K562 (cell line): ENCODE data around the gene VWA7. TPM values are rescaled to one million over a fixed set of nuclear protein-coding genes. Genes with fewer than 3 reads are reported as not detected.

Source experiments
- CBX2 ChIP-seq: fragments of 200-600 bp; sonication (generic); IDR thresholded peaks from one replicate; pipeline ENCODE4 v1.6.1; 2012; ENCODE audit warnings: mild to moderate bottlenecking, low read length, inconsistent platforms; ENCODE audit not compliant: insufficient read depth, poor library complexity, severe bottlenecking
- CCNT2 ChIP-seq: IDR thresholded peaks from 2 replicates; pipeline ENCODE4 v1.6.1; 2011; ENCODE audit warnings: borderline replicate concordance, low read depth, mild to moderate bottlenecking, moderate library complexity, mixed read lengths, low read length; ENCODE audit not compliant: insufficient read length; ENCODE audit errors: extremely low read depth
- CREB3L1 ChIP-seq: fragments of 450-650 bp; IDR thresholded peaks from 2 replicates; pipeline ENCODE4 v1.6.1; 2014; ENCODE audit warnings: low read depth, mild to moderate bottlenecking, moderate library complexity, borderline replicate concordance
- CXXC5 ChIP-seq: fragments of 250-450 bp; sonication (Bioruptor Pico); IDR thresholded peaks from 2 replicates; pipeline ENCODE4 v1.8.0; 2022; ENCODE audit warnings: inconsistent platforms, mild to moderate bottlenecking, moderate library complexity
- ELK1 ChIP-seq: sonication (generic); formaldehyde crosslinking; IDR thresholded peaks from 2 replicates; pipeline ENCODE4 v1.8.1; 2022; ENCODE audit warnings: missing genetic modification reagents
- ETS1 ChIP-seq: conservative IDR thresholded peaks from 2 replicates; pipeline ENCODE4 v1.6.1; 2011; ENCODE audit warnings: low read depth, mild to moderate bottlenecking, low read length; ENCODE audit not compliant: control insufficient read depth
- HNRNPL ChIP-seq: fragments of 200-400 bp; formaldehyde crosslinking; IDR thresholded peaks from 2 replicates; pipeline ENCODE4 v1.6.1; 2017; ENCODE audit warnings: low read depth, mild to moderate bottlenecking, low read length
- KLF10 ChIP-seq: fragments of 250-450 bp; sonication (Bioruptor Pico); IDR thresholded peaks from 2 replicates; pipeline ENCODE4 v1.6.1; 2021; ENCODE audit warnings: matching md5 sums
- MEF2A ChIP-seq: IDR thresholded peaks from 2 replicates; pipeline ENCODE4 v1.6.1; 2011; ENCODE audit warnings: low read depth, mild to moderate bottlenecking, low read length, moderate library complexity; ENCODE audit not compliant: control insufficient read depth
- MNT ChIP-seq, 2 experiments: fragments of 450-650 bp; conservative IDR thresholded peaks; 2 replicates each; pipeline ENCODE4 v1.6.1; 2017; ENCODE audit warnings: mild to moderate bottlenecking in 2 of 2, moderate library complexity in 2 of 2
- PHB2 ChIP-seq: fragments of 450-650 bp; IDR thresholded peaks from 2 replicates; pipeline ENCODE4 v1.6.1; 2017; ENCODE audit warnings: low read depth
- POLR2G ChIP-seq: fragments of 200-400 bp; formaldehyde crosslinking; IDR thresholded peaks from 2 replicates; pipeline ENCODE4 v1.6.1; 2017; ENCODE audit warnings: low read depth, mild to moderate bottlenecking, antibody characterized with exemption, low read length, moderate library complexity
- RNF219 ChIP-seq: fragments of 250-450 bp; sonication (Bioruptor Pico); IDR thresholded peaks from 2 replicates; pipeline ENCODE4 v1.5.0; 2022; ENCODE audit warnings: mild to moderate bottlenecking
- SRSF9 ChIP-seq: fragments of 200-400 bp; formaldehyde crosslinking; IDR thresholded peaks from 2 replicates; pipeline ENCODE4 v1.6.1; 2017; ENCODE audit warnings: low read depth, low read length, borderline replicate concordance
- ZKSCAN3 ChIP-seq: fragments of 250-450 bp; sonication (Bioruptor Pico); IDR thresholded peaks from 2 replicates; pipeline ENCODE4 v1.4.0; 2020
- ZNF121 ChIP-seq: sonication (generic); formaldehyde crosslinking; conservative IDR thresholded peaks from 2 replicates; pipeline ENCODE4 v1.8.0; 2022; ENCODE audit warnings: missing genetic modification reagents
- ZNF253 ChIP-seq: fragments of 250-450 bp; sonication (Bioruptor Pico); conservative IDR thresholded peaks from 2 replicates; pipeline ENCODE4 v1.6.1; 2021; ENCODE audit warnings: mild to moderate bottlenecking
- ZNF347 ChIP-seq: fragments of 450-650 bp; formaldehyde crosslinking; IDR thresholded peaks from 2 replicates; pipeline ENCODE4 v1.4.0; 2020; ENCODE audit warnings: low read depth, mild to moderate bottlenecking, moderate library complexity
- ZNF444 ChIP-seq: fragments of 250-450 bp; sonication (Bioruptor Pico); IDR thresholded peaks from 2 replicates; pipeline ENCODE4 v1.4.0; 2020; ENCODE audit warnings: mild to moderate bottlenecking, moderate library complexity
- ZNF507 ChIP-seq: conservative IDR thresholded peaks from 2 replicates; pipeline ENCODE4 v1.6.1; 2017; ENCODE audit warnings: missing genetic modification characterization, missing compliant biosample characterization
- ZNF717 ChIP-seq: fragments of 250-450 bp; sonication (Bioruptor Pico); IDR thresholded peaks from 2 replicates; pipeline ENCODE4 v1.5.0; 2021
- polyA plus RNA-seq, 8 experiments: library from polyadenylated mRNA; depleted of rRNA in 4 of 8; stranded (reverse) in 5 of 8; unstranded in 3 of 8; fragments of >200 nt; fragmentation: Nextera tagmentation in 2 of 8; fragmentation: Illumina TruSeq in 1 of 8; extraction: Ambion mirVana in 2 of 8; extraction: Trizol in 1 of 8; gene quantifications; 2 replicates each; pipeline versions ENCODE4 v1.2.1 to v1.2.3, GENCODE V29; 2011 to 2014; ENCODE audit warnings: inconsistent platforms in 1 of 8, missing spikeins in 1 of 8
- total RNA-seq, 7 experiments: library from RNA; depleted of rRNA in 6 of 7; stranded (reverse); fragments of >200 nt in 6 of 7; fragmentation: Illumina TruSeq in 2 of 7; extraction: Trizol in 2 of 7; gene quantifications; 2 replicates each; pipeline versions ENCODE4 v1.2.1 to v1.2.3, GENCODE V29; 2011 to 2021; ENCODE audit warnings: low replicate concordance in 1 of 7

Gene VWA7
- total and polyA plus RNA-seq, 9 of the 15 experiments (the other 6 are each of a cell fraction or from before 2014, with no cell fraction given): 0.18 to 2.9 (median 0.95) TPM

GRCh38 chr6:31727034-31727716 is 50.0 kb downstream of the VWA7 start (continued):
- no peak for TF ChIP-seq ETS1
- no peak for TF ChIP-seq ZNF121 (CRISPR knock-in tag)
- TF ChIP-seq ZNF347: no peak
- no peak for TF ChIP-seq SRSF9
- no peak for TF ChIP-seq MNT (conservative IDR thresholded peaks at IDR 0.05)
- TF ChIP-seq ZNF253: no peak
- TF ChIP-seq ELK1 (CRISPR knock-in tag): no peak
- TF ChIP-seq ZKSCAN3 (CRISPR knock-in tag): no peak
- no peak for TF ChIP-seq RNF219
- no peak for TF ChIP-seq ZNF444
- TF ChIP-seq HNRNPL: no peak
- no peak for TF ChIP-seq POLR2G
- no peak for TF ChIP-seq ZNF507 (tag)
- TF ChIP-seq KLF10: no peak
- TF ChIP-seq ZNF717: no peak
- peak; percentile 46 for TF ChIP-seq CXXC5
- TF ChIP-seq CBX2: no peak
- TF ChIP-seq PHB2: 0 out of 2 replicates have a peak, but pooled peaks have one; percentile 5
- no peak for TF ChIP-seq MEF2A
- no peak for TF ChIP-seq CREB3L1
- TF ChIP-seq CCNT2: no peak
